ENCODE results near the gene MLF2. TPM values are rescaled to one million over a fixed set of nuclear protein-coding genes. Genes with fewer than 3 reads are reported as not detected.

Gene MLF2
- total RNA-seq, 1 experiment from 2014 or later = 161 TPM

GRCh38 chr12:6783828-6784227 is 30.9 kb upstream of the MLF2 start:
- Histone ChIP-seq H3K27me3 (no peaks in the 10 kb centered on the region), H3K27ac (no peak overlapping the region), H3K36me3 (no peaks in the 10 kb centered on the region), H3K4me1 (peaks cover 9% of the 10 kb centered on the region; the same call in 1 of the 2 replicates), H3K4me3 (no peak overlapping the region), H3K9me3 (replicated peaks) (no peaks in the 10 kb centered on the region)
- DNase-seq = no peak

GRCh38 chr12:6782850-6783566 is 30.1 kb upstream of the MLF2 start:
- Histone ChIP-seq H3K9me3 (replicated peaks) (no peaks in the 10 kb centered on the region), H3K4me1 (peaks cover 12% of the 10 kb centered on the region; the same call in 1 of the 2 replicates), H3K4me3 (no peak overlapping the region), H3K36me3 (no peaks in the 10 kb centered on the region), H3K27ac (no peak overlapping the region), H3K27me3 (no peaks in the 10 kb centered on the region)
- no peak for DNase-seq

- Histone ChIP-seq H3K9me3 (replicated peaks) (no peaks in the 10 kb centered on the region), H3K27me3 (no peaks in the 10 kb centered on the region), H3K36me3 (no peaks in the 10 kb centered on the region), H3K4me3 (no peak overlapping the region), H3K4me1 (peaks cover 12% of the 10 kb centered on the region; the same call in 1 of the 2 replicates), H3K27ac (no peak overlapping the region)
- DNase-seq = no peak
Observed at GRCh38 chr12:6782119-6782518, 29.2 kb upstream of the MLF2 start.

- Histone ChIP-seq H3K9me3 (replicated peaks) (no peaks in the 10 kb centered on the region), H3K27me3 (no peaks in the 10 kb centered on the region), H3K4me1 (peaks cover 12% of the 10 kb centered on the region; the same call in 1 of the 2 replicates), H3K4me3 (no peak overlapping the region), H3K36me3 (no peaks in the 10 kb centered on the region), H3K27ac (no peak overlapping the region)
- no peak for DNase-seq
Observed at GRCh38 chr12:6780573-6780972, 27.6 kb upstream of the MLF2 start.

GRCh38 chr12:6779708-6780432 is 26.9 kb upstream of the MLF2 start:
- DNase-seq = no peak
- Histone ChIP-seq H3K4me1 (peaks cover 12% of the 10 kb centered on the region; the same call in 1 of the 2 replicates), H3K27me3 (no peaks in the 10 kb centered on the region)

GRCh38 chr12:6778574-6779550 is 25.9 kb upstream of the MLF2 start:
- DNase-seq = peak; percentile 94 to 98
- Histone ChIP-seq H3K4me1 (peaks cover 4% of the 10 kb centered on the region; the same call in 1 of the 2 replicates), H3K27ac (no peak overlapping the region), H3K9me3 (replicated peaks) (no peaks in the 10 kb centered on the region), H3K27me3 (no peaks in the 10 kb centered on the region), H3K36me3 (no peaks in the 10 kb centered on the region), H3K4me3 (peak overlapping the region; percentile 47)

More at GRCh38 chr12:6779708-6780432, 26.9 kb upstream of the MLF2 start:
- Histone ChIP-seq H3K9me3 (replicated peaks) (no peaks in the 10 kb centered on the region), H3K4me3 (no peak overlapping the region), H3K36me3 (no peaks in the 10 kb centered on the region), H3K27ac (no peak overlapping the region)

GRCh38 chr12:6778217-6778573 is 25.3 kb upstream of the MLF2 start:
- Histone ChIP-seq H3K4me1 (0 out of 2 replicates have a peak, but pooled peaks cover 4% of the 10 kb centered on the region), H3K9me3 (replicated peaks) (no peaks in the 10 kb centered on the region), H3K27ac (no peak overlapping the region), H3K36me3 (no peaks in the 10 kb centered on the region), H3K27me3 (no peaks in the 10 kb centered on the region), H3K4me3 (peak overlapping the region; percentile 47)
- DNase-seq = peak in 1 of 2 experiments; percentile 21

- no peak for DNase-seq
- H3K4me3 ChIP-seq = no peak overlapping the region
- no peaks in the 10 kb centered on the region for H3K27me3 ChIP-seq
- H3K27ac ChIP-seq = no peak overlapping the region
- H3K9me3 ChIP-seq (replicated peaks) = no peaks in the 10 kb centered on the region
- H3K4me1 ChIP-seq = 0 out of 2 replicates have a peak, but pooled peaks cover 4% of the 10 kb centered on the region
- no peaks in the 10 kb centered on the region for H3K36me3 ChIP-seq
Observed at GRCh38 chr12:6777386-6777785, 24.4 kb upstream of the MLF2 start.

- Histone ChIP-seq H3K4me3 (no peak overlapping the region), H3K27ac (no peak overlapping the region), H3K36me3 (no peaks in the 10 kb centered on the region), H3K9me3 (replicated peaks) (no peaks in the 10 kb centered on the region), H3K27me3 (no peaks in the 10 kb centered on the region), H3K4me1 (0 out of 2 replicates have a peak, but pooled peaks cover 4% of the 10 kb centered on the region)
- no peak for DNase-seq
Observed at GRCh38 chr12:6775185-6776174, 22.5 kb upstream of the MLF2 start.

GRCh38 chr12:6774499-6775062 is 21.6 kb upstream of the MLF2 start:
- Histone ChIP-seq H3K27me3 (no peaks in the 10 kb centered on the region), H3K27ac (no peak overlapping the region), H3K4me1 (0 out of 2 replicates have a peak, but pooled peaks cover 4% of the 10 kb centered on the region)

GRCh38 chr12:6773590-6774351 is 20.8 kb upstream of the MLF2 start:
- Histone ChIP-seq H3K27me3 (no peaks in the 10 kb centered on the region), H3K4me3 (no peak overlapping the region), H3K27ac (no peak overlapping the region), H3K4me1 (0 out of 2 replicates have a peak, but pooled peaks cover 5% of the 10 kb centered on the region), H3K36me3 (no peaks in the 10 kb centered on the region), H3K9me3 (replicated peaks) (no peaks in the 10 kb centered on the region)
- DNase-seq = no peak

More at GRCh38 chr12:6774499-6775062, 21.6 kb upstream of the MLF2 start:
- DNase-seq = no peak
- Histone ChIP-seq H3K9me3 (replicated peaks) (no peaks in the 10 kb centered on the region), H3K36me3 (no peaks in the 10 kb centered on the region), H3K4me3 (no peak overlapping the region)

GRCh38 chr12:6772726-6773589 is 20.0 kb upstream of the MLF2 start:
- Histone ChIP-seq H3K27ac (no peak overlapping the region), H3K4me1 (peaks cover 5% of the 10 kb centered on the region; the same call in 1 of the 2 replicates), H3K27me3 (no peaks in the 10 kb centered on the region), H3K9me3 (replicated peaks) (no peaks in the 10 kb centered on the region), H3K36me3 (no peaks in the 10 kb centered on the region), H3K4me3 (no peak overlapping the region)
- DNase-seq = no peak
